Suppressor macrophage (primary cell): ENCODE results near the gene MAGI2.
"Not testable (repeated sequence)": the region's sequence is repeated elsewhere in the genome, so short reads cannot be mapped to it uniquely, and the experiment has no call there.

Experiments
- DNase-seq, 4 experiments: peaks; one replicate each; pipeline ENCODE4 v3.0.0-alpha.2; 2020 to 2022

Gene MAGI2

GRCh38 chr7:79037001-79037400 is 416.5 kb downstream of the MAGI2 start:
- no peak for DNase-seq

- no peak for DNase-seq
Measured at GRCh38 chr7:79036356-79036755, 417.1 kb downstream of the MAGI2 start.

- no peak for DNase-seq
Measured at GRCh38 chr7:79035858-79036257, 417.6 kb downstream of the MAGI2 start.

- no peak for DNase-seq
Measured at GRCh38 chr7:79034730-79035129, 418.7 kb downstream of the MAGI2 start.

GRCh38 chr7:79019711-79020110 is 433.8 kb downstream of the MAGI2 start:
- DNase-seq = not testable (repeated sequence)

GRCh38 chr7:79011921-79012320 is 441.5 kb downstream of the MAGI2 start:
- DNase-seq = no peak

GRCh38 chr7:79009647-79010046 is 443.8 kb downstream of the MAGI2 start:
- DNase-seq = no peak

- DNase-seq = no peak
Measured at GRCh38 chr7:79008786-79009185, 444.7 kb downstream of the MAGI2 start.

GRCh38 chr7:78996013-78996412 is 457.5 kb downstream of the MAGI2 start:
- no peak for DNase-seq

GRCh38 chr7:78993341-78993740 is 460.1 kb downstream of the MAGI2 start:
- no peak for DNase-seq

- DNase-seq = no peak
Measured at GRCh38 chr7:78985509-78985908, 468.0 kb downstream of the MAGI2 start.

GRCh38 chr7:78983483-78983882 is 470.0 kb downstream of the MAGI2 start:
- no peak for DNase-seq

GRCh38 chr7:78970440-78970916 is 483.0 kb downstream of the MAGI2 start:
- DNase-seq = no peak

GRCh38 chr7:78968951-78969350 is 484.5 kb downstream of the MAGI2 start:
- no peak for DNase-seq

- DNase-seq = not testable (repeated sequence)
Measured at GRCh38 chr7:78967561-78967960, 485.9 kb downstream of the MAGI2 start.

GRCh38 chr7:78967046-78967445 is 486.4 kb downstream of the MAGI2 start:
- no peak for DNase-seq

GRCh38 chr7:78959477-78959876 is 494.0 kb downstream of the MAGI2 start:
- DNase-seq = no peak

GRCh38 chr7:78955329-78955728 is 498.1 kb downstream of the MAGI2 start:
- DNase-seq = no peak

GRCh38 chr7:78953726-78954363 is 499.6 kb downstream of the MAGI2 start:
- DNase-seq = no peak

GRCh38 chr7:78953090-78953489 is 500.4 kb downstream of the MAGI2 start:
- DNase-seq = no peak

- no peak for DNase-seq
Measured at GRCh38 chr7:78939669-78940068, 513.8 kb downstream of the MAGI2 start.

- peak in 2 of 4 experiments; percentile 3 to 16 for DNase-seq
Measured at GRCh38 chr7:78924581-78924980, 528.9 kb downstream of the MAGI2 start.

- no peak for DNase-seq
Measured at GRCh38 chr7:78912781-78913180, 540.7 kb downstream of the MAGI2 start.

- no peak for DNase-seq
Measured at GRCh38 chr7:78906735-78907134, 546.7 kb downstream of the MAGI2 start.

- DNase-seq = no peak
Measured at GRCh38 chr7:78905436-78905835, 548.0 kb downstream of the MAGI2 start.
